ENCODE measurements around the gene SLX4IP. TPM values are rescaled to one million over a fixed set of nuclear protein-coding genes. Genes with fewer than 3 reads are reported as not detected.

The SLX4IP gene
- total and polyA plus RNA-seq, 2 of the 13 experiments (the other 11 are each of a cell fraction or from before 2014, with no cell fraction given) = 3.6 to 7.3 TPM

GRCh38 chr20:10433623-10434466, 1.3 kb upstream of the SLX4IP start, which contains the start of gene MKKS (continued):
- TF ChIP-seq KDM1A (CRISPR knock-in tag; IDR thresholded peaks at IDR 0.05) = peak; percentile 44; the same call in 1 of the 2 replicates
- TF ChIP-seq TBL1XR1 (IDR thresholded peaks at IDR 0.05; ENCODE audit: borderline replicate concordance, low read length, partially characterized antibody) = peak; percentile 52
- peak; percentile 88 for TF ChIP-seq NR0B2 (CRISPR knock-in tag; IDR thresholded peaks at IDR 0.05)
- TF ChIP-seq ZNF232 (CRISPR knock-in tag; IDR thresholded peaks at IDR 0.05; ENCODE audit: borderline replicate concordance) = peak; percentile 80
- TF ChIP-seq FOXK2 (IDR thresholded peaks at IDR 0.05) = no peak
- peak; percentile 95; the same call in 1 of the 2 replicates for TF ChIP-seq ZNF510 (CRISPR knock-in tag; IDR thresholded peaks at IDR 0.05; ENCODE audit: low read depth)
- no peak for TF ChIP-seq RARG (CRISPR knock-in tag; IDR thresholded peaks at IDR 0.05; ENCODE audit: low read depth)
- 0 out of 2 replicates have a peak, but pooled peaks have one; percentile 19 for TF ChIP-seq ZNF512 (CRISPR knock-in tag; IDR thresholded peaks at IDR 0.05)
- TF ChIP-seq ZFP91 (CRISPR knock-in tag; IDR thresholded peaks at IDR 0.05; ENCODE audit: borderline replicate concordance) = peak; percentile 88; the same call in 1 of the 2 replicates
- peak; percentile 78 for TF ChIP-seq ZNF549 (CRISPR knock-in tag; IDR thresholded peaks at IDR 0.05)
- peak; percentile 95 for TF ChIP-seq ATF5 (CRISPR knock-in tag; IDR thresholded peaks at IDR 0.05; ENCODE audit: low read depth)
- peak; percentile 90 for TF ChIP-seq ZNF503 (CRISPR knock-in tag; IDR thresholded peaks at IDR 0.05)
- peak; percentile 88 for TF ChIP-seq ZBTB42 (CRISPR knock-in tag; IDR thresholded peaks at IDR 0.05)
- TF ChIP-seq SPEN (CRISPR knock-in tag; IDR thresholded peaks at IDR 0.05; ENCODE audit: low read depth) = peak; percentile 90
- no peak for TF ChIP-seq PBX2 (CRISPR knock-in tag; IDR thresholded peaks at IDR 0.05)
- no peak for TF ChIP-seq ZNF562 (CRISPR knock-in tag; IDR thresholded peaks at IDR 0.05; ENCODE audit: borderline replicate concordance)
- TF ChIP-seq HES4 (CRISPR knock-in tag; IDR thresholded peaks at IDR 0.05; ENCODE audit: borderline replicate concordance) = peak; percentile 96; the same call in 1 of the 2 replicates
- TF ChIP-seq ZNF772 (CRISPR knock-in tag; IDR thresholded peaks at IDR 0.05) = peak; percentile 99
- no peak for TF ChIP-seq CBX2 (IDR thresholded peaks at IDR 0.05; ENCODE audit: low read depth, low read length)
- 0 out of 2 replicates have a peak, but pooled peaks have one; percentile 18 for TF ChIP-seq CBX2 (CRISPR knock-in tag; IDR thresholded peaks at IDR 0.05; ENCODE audit: low read depth)
- no peak; the same call in 1 of the 2 replicates for TF ChIP-seq ZNF749 (CRISPR knock-in tag; IDR thresholded peaks at IDR 0.05; ENCODE audit: borderline replicate concordance)
- peak; percentile 91 for TF ChIP-seq RNF2 (conservative IDR thresholded peaks at IDR 0.05; ENCODE audit: low read depth)
